ENCODE results near the gene NAA40. TPM values are rescaled to one million over a fixed set of nuclear protein-coding genes. Genes with fewer than 3 reads are reported as not detected.

The NAA40 gene
- total RNA-seq, 1 donor from 2014 or later: 38.0 TPM

DNA sequence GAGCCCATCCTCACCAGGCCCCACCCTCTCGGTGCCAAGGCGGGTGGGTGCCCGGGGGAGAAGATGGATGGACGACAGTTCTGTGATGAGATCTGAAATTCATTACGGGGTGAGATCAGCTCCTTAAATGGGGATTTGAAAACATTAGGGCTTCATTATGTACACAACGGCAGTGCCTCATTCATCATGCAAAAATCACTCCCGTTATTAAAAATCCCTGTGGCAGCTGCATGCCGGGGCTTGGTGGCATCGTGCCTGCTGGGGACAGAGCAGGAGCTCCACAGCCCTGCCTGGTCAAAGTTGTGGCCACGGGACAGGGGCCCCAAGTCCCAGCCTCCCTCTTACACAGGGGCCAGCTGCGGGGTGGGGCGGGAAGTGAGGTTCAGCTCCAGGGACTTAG lies 67.6 kb downstream of the NAA40 start:
- intact Hi-C loops (cut with micrococcal nuclease): loop anchor here (10.0 kb wide), 1 partner anchor 298 kb away; the partner anchor contains the start of genes CATSPERZ and ESRRA

Other genes starting within 250 kb of the NAA40 start
- 1.8 and 2.2 TPM in 2 replicates for gene ZFTA, start 170.2 kb upstream of the NAA40 start, total RNA-seq
- gene SPINDOC, start 125.5 kb upstream of the NAA40 start, total RNA-seq: 50.7 and 52.9 TPM in 2 replicates
- gene MARK2, start 99.9 kb upstream of the NAA40 start, total RNA-seq: 57.1 and 59.8 TPM in 2 replicates
- gene RCOR2, start 21.8 kb upstream of the NAA40 start, total RNA-seq: 0.16 and 0.25 TPM in 2 replicates
- 382 and 383 TPM in 2 replicates for gene COX8A, start 35.6 kb downstream of the NAA40 start, total RNA-seq
- 98.0 and 99.0 TPM in 2 replicates for gene OTUB1, start 47.4 kb downstream of the NAA40 start, total RNA-seq
- gene FLRT1, start 96.9 kb downstream of the NAA40 start, total RNA-seq: not detected in 2 replicates
- gene MACROD1, start 227.1 kb downstream of the NAA40 start, total RNA-seq: 11.1 and 11.4 TPM in 2 replicates
- 267 and 285 TPM in 2 replicates for gene STIP1, start 247.2 kb downstream of the NAA40 start, total RNA-seq

Data from T-helper 2 cell treated with Interferon-gamma antibody and Interleukin-4, amounts not matched to agents 100 ng/mL and 5 ng/mL, for 36 hours (primary cell).